Esophagus squamous epithelium (tissue), 5 donors: ENCODE data around the gene DMKN. TPM values are rescaled to one million over a fixed set of nuclear protein-coding genes. Genes with fewer than 3 reads are reported as not detected.

Experiments
- DNase-seq: peaks from one replicate; lab custom pipeline; 2025; lab: John Stamatoyannopoulos, UW
- H3K27ac ChIP-seq, 4 donors: fragments of 200-600 bp; sonication (generic); one replicate each; pipeline ENCODE4 v1.5.1; 2016 to 2019; ENCODE audit warnings: mild to moderate bottlenecking in 1 of 4
- H3K27me3 ChIP-seq, 4 donors: fragments of 200-600 bp; sonication (generic); 1 replicate in 3 of 4; 2 replicates in 1 of 4; pipeline versions ENCODE4 v1.5.1 to v1.6.0; 2017 to 2021; ENCODE audit warnings: antibody characterized with exemption in 1 of 4
- H3K36me3 ChIP-seq, 3 donors: fragments of 200-600 bp; sonication (generic); one replicate each; pipeline ENCODE4 v1.5.1; 2016 to 2019
- H3K4me1 ChIP-seq, 3 donors: fragments of 200-600 bp; sonication (generic); one replicate each; pipeline ENCODE4 v1.5.1; 2017 to 2019
- H3K4me3 ChIP-seq, 4 donors: fragments of 200-600 bp; sonication (generic); 1 replicate in 3 of 4; 2 replicates in 1 of 4; pipeline ENCODE4 v1.5.1; 2016 to 2019; ENCODE audit warnings: mild to moderate bottlenecking in 2 of 4, moderate library complexity in 1 of 4
- H3K9me3 ChIP-seq, 3 donors: fragments of 200-600 bp; sonication (generic); one replicate each; pipeline ENCODE4 v1.5.1; 2016 to 2019
- POLR2A ChIP-seq, 4 donors: fragments of 450-650 bp; IDR thresholded peaks; one replicate each; pipeline ENCODE4 v1.6.1; 2017; ENCODE audit warnings: antibody characterized with exemption in 4 of 4, mild to moderate bottlenecking in 4 of 4, moderate library complexity in 3 of 4
- WGBS, 2 donors: methylation state at CpG; one replicate each; pipeline ENCODE4 v1.1.5; 2018; 5-methylcytosine and 5-hydroxymethylcytosine counted together
- intact Hi-C: fragments of 100-400 bp; cut with DNase I; formaldehyde crosslinking; loops from one replicate; pipeline ENCODE4 v1.15.0; 2022
- total RNA-seq, 4 donors: library from RNA; depleted of rRNA; stranded (reverse); fragments of >200 nt; gene quantifications; one replicate each; pipeline ENCODE4 v1.1.0, GENCODE V29; 2016
- TF ChIP-seq, protein P1 (sequence below), 6 experiments: fragments of 450-650 bp in 4 of 6; fragments of 200-600 bp in 2 of 6; sonication (generic) in 2 of 6; IDR thresholded peaks; one replicate each; pipeline ENCODE4 v1.5.1; 2016 to 2019; ENCODE audit warnings: antibody characterized with exemption in 6 of 6, mild to moderate bottlenecking in 4 of 6, moderate library complexity in 4 of 6
- donor health status: DM: yes; HTN: yes; CAD: no.

Gene DMKN
- total RNA-seq, 4 donors from 2014 or later = 81.6 to 449 (median 257) TPM

- WGBS, 2 donors = 45 to 69% methylated on average over 1 of the region's 3 CpGs
- H3K9me3 ChIP-seq = no peaks in the 10 kb centered on the region
- peaks cover 0 to 20% (median 0%) of the 10 kb centered on the region in 4 donors for H3K27me3 ChIP-seq
- H3K4me1 ChIP-seq = peaks cover 8 to 18% (median 10%) of the 10 kb centered on the region in 3 donors
- no peak overlapping the region for H3K27ac ChIP-seq
- no peak overlapping the region for H3K4me3 ChIP-seq
- no peaks in the 10 kb centered on the region for H3K36me3 ChIP-seq
- DNase-seq = no peak
- no peak for TF ChIP-seq POLR2A (IDR thresholded peaks at IDR 0.05)
- TF ChIP-seq, protein P1, sequence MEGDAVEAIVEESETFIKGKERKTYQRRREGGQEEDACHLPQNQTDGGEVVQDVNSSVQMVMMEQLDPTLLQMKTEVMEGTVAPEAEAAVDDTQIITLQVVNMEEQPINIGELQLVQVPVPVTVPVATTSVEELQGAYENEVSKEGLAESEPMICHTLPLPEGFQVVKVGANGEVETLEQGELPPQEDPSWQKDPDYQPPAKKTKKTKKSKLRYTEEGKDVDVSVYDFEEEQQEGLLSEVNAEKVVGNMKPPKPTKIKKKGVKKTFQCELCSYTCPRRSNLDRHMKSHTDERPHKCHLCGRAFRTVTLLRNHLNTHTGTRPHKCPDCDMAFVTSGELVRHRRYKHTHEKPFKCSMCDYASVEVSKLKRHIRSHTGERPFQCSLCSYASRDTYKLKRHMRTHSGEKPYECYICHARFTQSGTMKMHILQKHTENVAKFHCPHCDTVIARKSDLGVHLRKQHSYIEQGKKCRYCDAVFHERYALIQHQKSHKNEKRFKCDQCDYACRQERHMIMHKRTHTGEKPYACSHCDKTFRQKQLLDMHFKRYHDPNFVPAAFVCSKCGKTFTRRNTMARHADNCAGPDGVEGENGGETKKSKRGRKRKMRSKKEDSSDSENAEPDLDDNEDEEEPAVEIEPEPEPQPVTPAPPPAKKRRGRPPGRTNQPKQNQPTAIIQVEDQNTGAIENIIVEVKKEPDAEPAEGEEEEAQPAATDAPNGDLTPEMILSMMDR (IDR thresholded peaks at IDR 0.05) = no peak
- intact Hi-C loops = no loop called here
Measured at GRCh38 chr19:35455616-35456201, 57.7 kb downstream of the DMKN start.

GRCh38 chr19:35454663-35455062 lies 58.8 kb downstream of the DMKN start:
- Histone ChIP-seq H3K4me1 (peaks cover 10 to 24% (median 14%) of the 10 kb centered on the region in 3 donors), H3K4me3 (no peak overlapping the region), H3K27ac (no peak overlapping the region), H3K9me3 (no peaks in the 10 kb centered on the region), H3K27me3 (peaks cover 0 to 31% (median 0%) of the 10 kb centered on the region in 4 donors), H3K36me3 (no peaks in the 10 kb centered on the region)
- no peak for DNase-seq
- no peak for TF ChIP-seq POLR2A (IDR thresholded peaks at IDR 0.05)
- TF ChIP-seq, protein P1 (IDR thresholded peaks at IDR 0.05) = no peak
- WGBS, 2 donors = 82 to 88% methylated on average over 2 of the region's 2 CpGs
- intact Hi-C loops = no loop called here

GRCh38 chr19:35451338-35452096 lies 61.9 kb downstream of the DMKN start:
- Histone ChIP-seq H3K9me3 (no peaks in the 10 kb centered on the region), H3K27ac (no peak overlapping the region), H3K27me3 (peaks cover 0 to 47% (median 0%) of the 10 kb centered on the region in 4 donors), H3K36me3 (no peaks in the 10 kb centered on the region), H3K4me1 (peaks cover 14 to 34% (median 16%) of the 10 kb centered on the region in 3 donors), H3K4me3 (no peak overlapping the region)
- 67 to 73% methylated on average over 7 of the region's 7 CpGs for WGBS, 2 donors
- TF ChIP-seq POLR2A (IDR thresholded peaks at IDR 0.05) = no peak
- TF ChIP-seq, protein P1 (IDR thresholded peaks at IDR 0.05) = no peak
- DNase-seq = no peak
- intact Hi-C loops = no loop called here

GRCh38 chr19:35449359-35450043 lies 63.9 kb downstream of the DMKN start:
- H3K4me1 ChIP-seq = peaks cover 14 to 34% (median 16%) of the 10 kb centered on the region in 3 donors
- H3K27ac ChIP-seq = peak overlapping the region; percentile 41 to 74 (median 52)
- no peaks in the 10 kb centered on the region for H3K9me3 ChIP-seq
- peaks cover 0 to 62% (median 0%) of the 10 kb centered on the region in 4 donors for H3K27me3 ChIP-seq
- TF ChIP-seq, protein P1 (IDR thresholded peaks at IDR 0.05) = no peak
- TF ChIP-seq POLR2A (IDR thresholded peaks at IDR 0.05) = no peak
- H3K4me3 ChIP-seq = no peak overlapping the region
- WGBS, 2 donors = 43 to 56% methylated on average over 14 to 17 of the region's 27 CpGs
- intact Hi-C loops = no loop called here
- H3K36me3 ChIP-seq = no peaks in the 10 kb centered on the region
- no peak for DNase-seq
